ENCODE measurements around the gene PSME1.
A peak's percentile ranks its signal among the peaks of the same experiment; 100 is the strongest.
"Not testable (repeated sequence)": the region's sequence is repeated elsewhere in the genome, so short reads cannot be mapped to it uniquely, and the experiment has no call there.

PSME1 gene

DNA sequence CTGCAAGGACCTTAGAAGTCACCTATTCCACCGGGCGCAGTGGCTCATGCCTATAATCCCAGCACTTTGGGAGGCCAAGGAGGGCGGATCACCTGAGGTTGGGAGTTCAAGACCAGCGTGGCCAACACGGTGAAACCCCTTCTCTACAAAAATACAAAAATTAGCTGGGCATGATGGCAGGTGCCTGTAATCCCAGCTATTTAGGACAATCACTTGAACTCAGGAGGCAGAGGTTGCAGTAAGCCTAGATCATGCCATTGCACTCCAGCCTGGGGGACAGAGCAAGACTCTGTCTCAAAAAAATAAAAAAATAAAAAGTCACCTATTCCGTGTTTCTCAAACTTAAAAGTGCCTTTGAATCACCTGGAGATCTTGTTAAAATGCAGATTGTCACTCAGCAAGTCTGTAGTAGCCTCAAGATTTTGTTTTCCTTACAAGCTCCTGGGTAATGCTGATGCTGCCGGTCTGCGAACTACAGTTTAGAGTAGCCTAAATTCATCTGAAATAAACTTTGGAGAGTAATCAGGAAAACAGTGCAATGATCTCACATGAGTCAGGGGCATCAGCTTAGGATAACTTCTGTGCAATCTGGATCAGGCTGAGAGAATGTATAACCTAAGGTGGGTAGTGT is 30.3 kb upstream of the PSME1 start:
- not testable (repeated sequence) for DNase-seq

GRCh38 chr14:24106672-24107271 is 29.2 kb upstream of the PSME1 start:
- no peak for DNase-seq

- no peak for DNase-seq
Observed at GRCh38 chr14:24108336-24108874, 27.6 kb upstream of the PSME1 start.

- DNase-seq, result no peak
Observed at GRCh38 chr14:24110060-24110459, 25.9 kb upstream of the PSME1 start.

- DNase-seq, result no peak
Observed at GRCh38 chr14:24110523-24110922, 25.5 kb upstream of the PSME1 start.

DNA sequence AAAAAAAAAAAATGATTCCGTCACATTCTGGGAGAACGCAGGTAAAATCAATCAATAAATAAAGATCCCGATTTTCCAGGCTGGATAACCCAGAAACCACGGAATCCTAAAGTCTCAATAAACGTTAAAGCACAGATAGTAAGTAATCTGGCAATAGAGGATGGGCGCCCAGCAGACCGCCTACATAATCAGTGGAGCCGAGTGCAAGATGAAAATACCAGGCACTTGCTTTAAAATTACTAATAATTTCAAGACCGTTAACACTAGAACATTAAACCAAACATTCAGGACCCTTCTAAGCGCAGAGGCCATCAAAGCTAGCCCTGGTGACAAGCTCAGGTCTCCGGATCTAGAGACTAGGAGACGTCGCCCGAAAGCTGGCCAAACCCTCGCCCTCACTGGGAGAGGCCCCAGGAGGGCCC is 22.6 kb upstream of the PSME1 start:
- DNase-seq, result no peak

DNA sequence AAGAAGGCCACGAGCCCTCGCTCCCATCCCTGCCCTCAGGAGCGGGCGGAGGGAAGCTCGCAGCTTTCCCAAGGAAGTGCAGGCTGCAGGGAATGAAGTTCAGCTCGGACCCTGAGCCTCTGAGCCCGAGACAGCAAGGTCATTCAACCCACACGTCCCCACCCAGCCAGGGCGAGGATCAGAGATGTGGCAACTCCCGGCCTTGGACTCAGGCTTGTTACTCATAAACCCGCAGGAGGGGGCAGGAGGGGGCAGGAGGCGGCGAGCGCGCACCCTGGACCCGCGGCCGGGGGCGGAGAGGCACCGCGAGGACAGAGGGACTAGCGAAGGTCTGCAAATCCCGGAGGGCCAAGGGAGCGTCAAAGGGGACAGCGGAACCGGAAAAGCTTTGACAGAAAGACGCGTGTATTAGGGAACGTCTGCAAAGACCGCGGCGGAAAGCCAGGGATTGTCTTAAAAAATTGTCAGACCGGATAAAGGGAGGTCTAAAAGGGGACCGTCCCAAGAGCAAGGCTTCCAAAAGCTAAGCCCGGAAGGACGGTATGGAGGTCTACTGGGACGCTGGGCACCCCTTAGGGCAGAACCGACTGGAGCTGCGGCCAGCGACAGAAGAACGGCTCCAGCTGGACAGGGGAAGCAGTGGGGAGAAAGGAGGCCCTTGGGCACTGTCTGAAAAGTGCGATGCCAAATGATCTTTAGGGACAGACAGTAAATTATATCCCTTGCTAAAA is 22.0 kb upstream of the PSME1 start:
- peak; percentile 96 for DNase-seq

- DNase-seq, result peak; percentile 100
Observed at GRCh38 chr14:24114532-24115421, 21.2 kb upstream of the PSME1 start, which contains the start of the genes DCAF11 and NRL. Gene DCAF11 (plus strand): TSS chr14:24114777. CDS start chr14:24115595, 818 bp downstream. Gene NRL (minus strand): TSS chr14:24114949. CDS start chr14:24082848, 32,101 bp downstream.

- DNase-seq, result no peak
Observed at GRCh38 chr14:24115422-24116127, 20.4 kb upstream of the PSME1 start.

DNA sequence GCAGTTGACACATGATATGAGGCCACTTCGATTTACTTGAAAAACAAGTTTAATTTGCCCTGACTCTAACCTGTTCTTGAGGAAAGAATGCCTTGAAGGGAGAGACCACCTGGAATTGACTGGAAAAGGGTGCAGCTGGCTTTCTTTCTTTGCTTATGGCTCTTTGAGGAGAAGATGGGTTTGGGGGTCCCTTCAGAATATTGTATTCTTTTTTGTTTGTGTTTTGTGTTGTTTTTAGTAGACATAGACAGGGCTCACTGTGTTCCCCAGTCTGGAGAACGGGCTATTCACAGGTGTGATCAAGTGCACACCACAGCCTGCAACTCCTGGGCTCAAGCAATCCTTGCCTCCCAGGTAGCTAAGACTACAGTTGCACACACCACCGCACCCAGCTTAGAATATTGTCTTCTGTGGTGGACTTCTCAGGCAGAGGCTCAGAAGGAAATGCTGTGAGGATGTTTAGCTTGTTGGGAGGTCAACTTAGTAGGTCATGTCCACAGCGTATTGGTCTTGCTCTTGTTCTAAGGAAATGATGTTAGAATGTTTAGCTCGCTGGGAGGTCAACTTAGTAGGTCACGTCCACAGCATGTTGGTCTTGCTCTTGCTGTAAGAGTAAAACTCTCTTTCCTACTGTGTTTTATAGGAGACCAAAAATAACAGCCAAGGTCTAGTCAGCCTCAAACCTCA is 19.7 kb upstream of the PSME1 start:
- DNase-seq, result no peak

GRCh38 chr14:24117179-24117578 is 18.8 kb upstream of the PSME1 start:
- no peak for DNase-seq

- DNase-seq, result no peak
Observed at GRCh38 chr14:24119691-24120090, 16.3 kb upstream of the PSME1 start.

DNA sequence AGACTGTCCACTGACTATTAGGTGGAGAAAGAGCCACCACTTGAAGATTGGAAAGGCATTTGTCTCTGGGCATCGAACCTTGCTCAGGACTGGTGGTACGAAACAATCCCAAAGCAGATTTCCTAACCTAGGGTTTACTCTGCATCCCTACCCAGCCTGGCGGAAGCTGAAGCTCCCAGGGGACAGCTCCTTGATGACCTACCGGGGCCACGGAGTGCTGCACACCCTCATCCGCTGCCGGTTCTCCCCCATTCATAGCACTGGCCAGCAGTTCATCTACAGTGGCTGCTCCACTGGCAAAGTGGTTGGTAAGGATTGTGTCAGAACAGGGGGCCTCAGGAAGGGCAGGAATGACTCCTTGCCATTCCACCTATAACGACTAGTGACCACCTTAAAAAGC is 14.8 kb upstream of the PSME1 start:
- no peak for DNase-seq

DNA sequence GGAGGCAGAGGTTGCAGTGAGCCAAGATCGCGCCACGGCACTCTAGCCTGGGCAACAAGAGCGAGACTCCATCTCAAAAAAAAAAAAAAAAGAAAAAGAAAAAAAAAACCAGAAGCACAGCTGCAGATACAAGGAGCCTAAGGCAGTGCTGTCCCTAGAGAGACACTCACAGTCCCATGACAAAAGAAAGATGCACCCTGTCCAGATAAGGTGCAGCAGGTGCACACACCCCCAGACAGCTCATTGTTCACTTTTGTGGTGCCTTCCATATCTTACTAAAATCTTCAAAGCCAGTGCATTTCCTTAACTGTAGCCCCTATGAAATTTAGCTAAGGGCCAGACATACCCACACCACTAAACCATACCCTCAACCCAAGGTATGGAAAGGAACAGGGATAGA is 13.6 kb upstream of the PSME1 start:
- no peak for DNase-seq

GRCh38 chr14:24122898-24123297 is 13.1 kb upstream of the PSME1 start:
- no peak for DNase-seq

- DNase-seq, result no peak
Observed at GRCh38 chr14:24123424-24124417, 12.3 kb upstream of the PSME1 start.

DNA sequence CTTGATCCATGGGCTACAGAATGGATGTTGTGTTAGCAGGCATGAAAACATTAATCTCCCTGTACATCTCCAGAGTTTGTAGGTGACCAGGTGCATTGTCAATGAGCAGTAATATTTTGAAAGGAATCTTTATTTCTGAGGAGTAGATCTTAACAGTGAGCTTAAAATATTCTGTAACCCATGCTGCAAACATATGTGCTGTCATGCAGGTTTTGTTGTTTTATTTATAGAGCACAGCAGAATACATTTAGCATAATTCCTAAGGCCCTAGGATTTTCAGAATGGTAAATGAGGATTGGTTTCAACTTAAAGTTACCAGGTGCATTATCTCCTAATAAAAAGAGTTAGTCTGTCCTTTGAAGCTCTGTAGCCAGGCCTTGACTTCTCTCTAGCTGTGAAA is 9.1 kb upstream of the PSME1 start:
- DNase-seq, result no peak

- no peak for DNase-seq
Observed at GRCh38 chr14:24127673-24128072, 8.3 kb upstream of the PSME1 start.

DNA sequence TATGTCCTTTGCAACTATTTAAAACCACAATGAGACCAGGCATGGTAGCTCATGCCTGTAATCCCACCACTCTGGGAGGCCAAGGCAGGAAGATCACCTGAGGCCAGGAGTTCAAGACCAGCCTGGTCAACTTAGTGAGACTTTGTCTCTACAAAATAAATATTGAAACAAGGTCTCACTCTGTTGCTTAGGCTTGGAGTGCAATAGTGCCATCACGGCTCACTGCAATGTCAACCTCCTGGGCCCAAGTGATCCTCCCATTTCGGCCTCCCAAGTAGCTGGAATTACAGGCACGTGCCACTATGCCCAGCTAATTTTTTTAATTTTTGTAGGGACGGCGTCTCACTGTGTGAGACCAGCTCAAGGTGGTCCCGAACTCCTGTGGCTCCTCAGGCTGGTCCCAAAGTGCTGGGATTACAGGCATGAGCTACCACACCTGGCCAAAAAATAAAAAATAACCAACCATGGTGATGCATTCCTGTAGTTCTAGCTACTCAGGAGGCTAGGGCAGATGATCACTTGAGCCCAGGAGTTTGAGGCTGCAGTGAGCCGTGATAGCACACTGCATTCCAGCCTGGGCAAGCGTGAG is 6.5 kb upstream of the PSME1 start:
- no peak for DNase-seq

DNA sequence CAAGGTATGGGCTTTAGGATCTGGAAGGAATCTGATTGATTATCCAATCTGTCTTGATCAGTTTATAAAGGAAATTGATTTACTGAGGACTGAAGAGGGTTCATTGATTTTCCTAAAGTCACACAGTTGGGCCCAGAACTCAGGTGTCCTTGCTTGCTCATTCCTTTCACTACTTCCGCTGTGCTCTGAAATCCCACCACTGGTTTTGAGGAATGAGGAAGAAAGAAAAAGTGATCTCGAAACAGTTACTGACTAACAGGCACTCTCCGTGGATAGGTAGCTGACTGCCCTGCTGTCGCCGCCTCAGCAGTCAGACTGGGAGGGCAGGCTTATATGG is 5.6 kb upstream of the PSME1 start, which contains the start of gene FITM1:
Gene FITM1, plus strand, starts transcription at position 280 of the 337 bp plus-strand sequence. CDS start 905 bp downstream, outside the sequence.
- DNase-seq, result no peak
